Central memory CD4-positive, alpha-beta T cell (primary cell): ENCODE measurements around the gene P2RY12.

Experiments used
- DNase-seq: peaks from one replicate; pipeline ENCODE4 v3.0.0; 2022
- total RNA-seq, 3 experiments: gene quantifications; one replicate each; lab custom pipeline; 2026; lab: John Stamatoyannopoulos, UW

Gene P2RY12
- total RNA-seq: 0 reads per million in 3 experiments

GRCh38 chr3:151384741-151385174 is at the start of gene P2RY12:
P2RY12 (minus strand) TSS chr3:151384753; CDS start chr3:151338845, 45,908 bp downstream.
- DNase-seq: no peak

GRCh38 chr3:151432616-151433372 is 48.2 kb upstream of the P2RY12 start:
- no peak for DNase-seq

GRCh38 chr3:151431940-151432339 is 47.4 kb upstream of the P2RY12 start:
- DNase-seq: no peak

GRCh38 chr3:151430821-151431484 is 46.4 kb upstream of the P2RY12 start:
- no peak for DNase-seq

- DNase-seq: no peak
Measured at GRCh38 chr3:151428386-151428785, 43.8 kb upstream of the P2RY12 start.

- DNase-seq: no peak
Measured at GRCh38 chr3:151426341-151426657, 41.7 kb upstream of the P2RY12 start.

GRCh38 chr3:151425627-151426340 is 41.2 kb upstream of the P2RY12 start:
- DNase-seq: no peak

- DNase-seq: no peak
Measured at GRCh38 chr3:151423091-151423490, 38.5 kb upstream of the P2RY12 start.

- no peak for DNase-seq
Measured at GRCh38 chr3:151421938-151422337, 37.4 kb upstream of the P2RY12 start.

GRCh38 chr3:151419806-151420205 is 35.3 kb upstream of the P2RY12 start:
- DNase-seq: no peak

- DNase-seq: no peak
Measured at GRCh38 chr3:151415289-151415688, 30.7 kb upstream of the P2RY12 start.

GRCh38 chr3:151412989-151413388 is 28.4 kb upstream of the P2RY12 start:
- DNase-seq: no peak

- no peak for DNase-seq
Measured at GRCh38 chr3:151410891-151411559, 26.5 kb upstream of the P2RY12 start.

- no peak for DNase-seq
Measured at GRCh38 chr3:151407928-151408327, 23.4 kb upstream of the P2RY12 start.

GRCh38 chr3:151404316-151404715 is 19.8 kb upstream of the P2RY12 start:
- no peak for DNase-seq

- DNase-seq: no peak
Measured at GRCh38 chr3:151403246-151403645, 18.7 kb upstream of the P2RY12 start.

- DNase-seq: no peak
Measured at GRCh38 chr3:151402349-151402748, 17.8 kb upstream of the P2RY12 start.

- DNase-seq: no peak
Measured at GRCh38 chr3:151400341-151400740, 15.8 kb upstream of the P2RY12 start.

GRCh38 chr3:151398895-151399294 is 14.3 kb upstream of the P2RY12 start:
- DNase-seq: no peak

GRCh38 chr3:151395806-151396205 is 11.3 kb upstream of the P2RY12 start:
- DNase-seq: no peak

GRCh38 chr3:151394611-151395010 is 10.1 kb upstream of the P2RY12 start:
- DNase-seq: no peak

- no peak for DNase-seq
Measured at GRCh38 chr3:151393941-151394340, 9.4 kb upstream of the P2RY12 start.

GRCh38 chr3:151393146-151393830 is 8.7 kb upstream of the P2RY12 start:
- DNase-seq: no peak
